ENCODE results near the gene MAPK14. TPM values are rescaled to one million over a fixed set of nuclear protein-coding genes. Genes with fewer than 3 reads are reported as not detected.

MAPK14 gene
- total and polyA plus RNA-seq, 10 of the 15 experiments (the other 5 are each of a cell fraction or from before 2014, with no cell fraction given) = 12.5 to 59.5 (median 43.0) TPM

DNA sequence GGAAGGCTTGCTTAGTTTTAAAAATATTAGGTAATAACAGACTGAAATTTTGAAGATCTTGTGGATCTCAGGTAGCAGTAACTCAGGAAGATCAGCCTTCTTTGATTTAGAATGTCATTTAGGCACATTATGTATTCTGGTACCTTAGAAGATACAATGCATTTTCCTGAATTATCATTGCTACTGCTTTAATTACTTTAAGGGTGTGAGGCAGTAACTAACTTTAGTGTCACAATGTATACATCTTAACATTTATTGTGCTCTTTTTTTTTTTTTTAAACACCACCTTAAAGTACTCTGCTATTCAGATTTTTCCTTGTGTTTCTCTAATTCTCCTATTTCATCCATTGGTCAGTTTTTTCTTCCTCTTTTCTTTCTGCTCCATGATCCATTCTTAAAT lies 13.3 kb downstream of the MAPK14 start:
- H3K79me2 ChIP-seq (ENCODE audit: control insufficient read depth, insufficient read depth, low read length) = peaks cover 82% of the 10 kb centered on the region
- no peak overlapping the region for H3K4me3 ChIP-seq
- ChIA-PET RAD21 (ENCODE audit: unreplicated experiment) (no interaction called here), POLR2A (no interaction called here), SMC1A (ENCODE audit: uncharacterized antibody, unreplicated experiment) (interaction anchor here (0.6 kb wide), 1 partner anchor 54 kb away, joined by 4 read pairs; no protein-coding TSS in a partner anchor), CTCF (interaction anchor here (0.5 to 1.3 kb wide), 3 partner anchors 15 to 303 kb away, joined by 3 read pairs; no protein-coding TSS in a partner anchor)
- intact Hi-C loops (cut with micrococcal nuclease; ENCODE audit: unreplicated experiment) (no loop called here), in situ Hi-C loops (cut with MboI) (no loop called here)
- peaks cover 0 to 3% of the 10 kb centered on the region in 2 experiments; a peak in 2 of 4 replicates for H3K36me3 ChIP-seq (ENCODE audit: control insufficient read depth in 2 of 2, insufficient read depth in 2 of 2, low read length in 1 of 2)
- no peaks in the 10 kb centered on the region for H3K9me3 ChIP-seq (replicated peaks; ENCODE audit: control insufficient read depth, insufficient read depth, low read length)
- no peak for FAIRE-seq
- no peak overlapping the region for H3K4me2 ChIP-seq (ENCODE audit: control insufficient read depth, insufficient read depth)
- TF ChIP-seq ZZZ3 (IDR thresholded peaks at IDR 0.05; ENCODE audit: control insufficient read depth, insufficient read length, low read depth) = no peak
- TF ChIP-seq SPI1 (IDR thresholded peaks at IDR 0.05; ENCODE audit: borderline replicate concordance, insufficient read depth, low read depth, low read length) = no peak
- TF ChIP-seq, protein P1, sequence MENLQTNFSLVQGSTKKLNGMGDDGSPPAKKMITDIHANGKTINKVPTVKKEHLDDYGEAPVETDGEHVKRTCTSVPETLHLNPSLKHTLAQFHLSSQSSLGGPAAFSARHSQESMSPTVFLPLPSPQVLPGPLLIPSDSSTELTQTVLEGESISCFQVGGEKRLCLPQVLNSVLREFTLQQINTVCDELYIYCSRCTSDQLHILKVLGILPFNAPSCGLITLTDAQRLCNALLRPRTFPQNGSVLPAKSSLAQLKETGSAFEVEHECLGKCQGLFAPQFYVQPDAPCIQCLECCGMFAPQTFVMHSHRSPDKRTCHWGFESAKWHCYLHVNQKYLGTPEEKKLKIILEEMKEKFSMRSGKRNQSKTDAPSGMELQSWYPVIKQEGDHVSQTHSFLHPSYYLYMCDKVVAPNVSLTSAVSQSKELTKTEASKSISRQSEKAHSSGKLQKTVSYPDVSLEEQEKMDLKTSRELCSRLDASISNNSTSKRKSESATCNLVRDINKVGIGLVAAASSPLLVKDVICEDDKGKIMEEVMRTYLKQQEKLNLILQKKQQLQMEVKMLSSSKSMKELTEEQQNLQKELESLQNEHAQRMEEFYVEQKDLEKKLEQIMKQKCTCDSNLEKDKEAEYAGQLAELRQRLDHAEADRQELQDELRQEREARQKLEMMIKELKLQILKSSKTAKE (IDR thresholded peaks at IDR 0.05; ENCODE audit: low read depth, poor library complexity, severe bottlenecking) = no peak
- TF ChIP-seq PML (IDR thresholded peaks at IDR 0.05; ENCODE audit: low read length) = no peak
- TF ChIP-seq NR2C2 (IDR thresholded peaks at IDR 0.05; ENCODE audit: borderline replicate concordance, control insufficient read depth, insufficient read length, low read depth) = no peak
- ATAC-seq = no peak
- peaks cover 8% of the 10 kb centered on the region for H3K4me1 ChIP-seq (ENCODE audit: control insufficient read depth, insufficient read depth, low read length)
- H3K27me3 ChIP-seq (replicated peaks in 1 of 2; ENCODE audit: control insufficient read depth in 2 of 2, insufficient read depth in 2 of 2, low read length in 1 of 2) = no peaks in the 10 kb centered on the region
- no peak overlapping the region for H2AFZ ChIP-seq (ENCODE audit: control insufficient read depth, low read depth, low read length)
- H3K27ac ChIP-seq (ENCODE audit: control insufficient read depth, insufficient read depth) = no peak overlapping the region
- H3K9ac ChIP-seq (ENCODE audit: control insufficient read depth, insufficient read depth, low read length) = no peak overlapping the region
- no peaks in the 10 kb centered on the region for H4K20me1 ChIP-seq (ENCODE audit: control insufficient read depth, insufficient read depth)
- BruUV-seq (replicated peaks) = no TSS peak
- no peak for DNase-seq (ENCODE audit: low read depth, low spot score)
